Astrocyte of the hippocampus (primary cell): ENCODE measurements around the gene ANKIB1.
A peak's percentile ranks its signal among the peaks of the same experiment; 100 is the strongest.

Experiments used
- DNase-seq: peaks from one replicate; pipeline ENCODE4 v3.0.0; 2011; ENCODE audit warnings: low read depth, low spot score

ANKIB1 gene

GRCh38 chr7:92447345-92448204 lies 201.8 kb downstream of the ANKIB1 start, which contains the start of gene GATAD1:
TSS of gene GATAD1 (plus strand) at chr7:92447482. CDS start at chr7:92447730, 248 bp downstream.
- peak; percentile 96 for DNase-seq

DNA sequence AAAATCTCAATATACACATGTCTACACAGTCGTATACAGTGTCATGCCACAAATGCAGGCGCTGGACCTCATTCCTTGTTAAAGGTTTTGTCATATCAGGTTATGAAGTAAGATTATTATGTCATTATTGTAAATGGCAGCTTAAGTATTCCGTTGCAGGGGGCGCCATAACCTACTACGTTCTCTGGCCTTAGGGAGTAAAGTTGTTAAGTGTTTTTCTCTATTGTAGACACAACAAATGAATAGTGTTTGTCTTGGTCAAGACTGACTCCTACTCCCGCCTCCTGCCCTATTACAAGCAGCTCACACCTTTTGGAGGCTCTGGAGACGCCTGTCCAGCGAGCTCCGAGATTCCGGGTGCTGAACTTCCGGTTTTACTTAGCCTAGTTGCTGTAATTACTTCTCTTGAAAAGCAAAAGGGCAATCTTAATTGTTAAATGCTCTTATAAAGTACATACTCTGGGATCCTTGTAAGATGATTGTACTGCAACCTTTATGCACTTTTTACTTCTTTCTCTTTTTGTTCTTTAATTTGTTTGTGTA lies 202.5 kb downstream of the ANKIB1 start:
- DNase-seq = peak; percentile 60
